ENCODE data around the gene PRMT1. TPM values are rescaled to one million over a fixed set of nuclear protein-coding genes. Genes with fewer than 3 reads are reported as not detected.

The PRMT1 gene
- total and polyA plus RNA-seq, 2 of the 13 experiments (the other 11 are each of a cell fraction or from before 2014, with no cell fraction given): 324 to 374 TPM

GRCh38 chr19:49665351-49666119 is 11.5 kb upstream of the PRMT1 start, which contains the start of the genes BCL2L12 and IRF3 (continued):
- TF ChIP-seq ZNF354B (CRISPR knock-in tag; IDR thresholded peaks at IDR 0.05) (no peak), ZNF329 (CRISPR knock-in tag; IDR thresholded peaks at IDR 0.05; ENCODE audit: low read depth) (no peak), ADNP (CRISPR knock-in tag; IDR thresholded peaks at IDR 0.05) (no peak), ZBTB1 (CRISPR knock-in tag; IDR thresholded peaks at IDR 0.05; ENCODE audit: borderline replicate concordance) (no peak), ZHX1 (CRISPR knock-in tag; IDR thresholded peaks at IDR 0.05; ENCODE audit: low read depth) (no peak), ZNF749 (CRISPR knock-in tag; IDR thresholded peaks at IDR 0.05; ENCODE audit: borderline replicate concordance) (no peak), PATZ1 (CRISPR knock-in tag; IDR thresholded peaks at IDR 0.05) (no peak), MAFG (CRISPR knock-in tag; IDR thresholded peaks at IDR 0.05) (no peak), BRCA1 (CRISPR knock-in tag; IDR thresholded peaks at IDR 0.05) (peak; percentile 45; the same call in 1 of the 2 replicates), ZNF552 (CRISPR knock-in tag; IDR thresholded peaks at IDR 0.05; ENCODE audit: borderline replicate concordance) (no peak), AHDC1 (CRISPR knock-in tag; IDR thresholded peaks at IDR 0.05; ENCODE audit: borderline replicate concordance) (no peak), ZNF446 (CRISPR knock-in tag; IDR thresholded peaks at IDR 0.05) (no peak), STAG1 (CRISPR knock-in tag; IDR thresholded peaks at IDR 0.05) (no peak), ZNF235 (CRISPR knock-in tag; IDR thresholded peaks at IDR 0.05; ENCODE audit: borderline replicate concordance) (no peak), FLYWCH1 (CRISPR knock-in tag; IDR thresholded peaks at IDR 0.05) (no peak), ZNF773 (CRISPR knock-in tag; IDR thresholded peaks at IDR 0.05; ENCODE audit: borderline replicate concordance) (no peak), POLR2AphosphoS2 (IDR thresholded peaks at IDR 0.05; ENCODE audit: low read depth, low read length) (no peak)

Measured in HepG2 (cell line).